Panc1 (cell line): ENCODE results near the gene USP40. TPM values are rescaled to one million over a fixed set of nuclear protein-coding genes. Genes with fewer than 3 reads are reported as not detected.

Experiments
- ATAC-seq: fragments of 200-7000 bp; cut with Tn5 transposase; 2 replicates; pipeline ENCODE4 v1.9.1; 2020; ENCODE audit warnings: mild to moderate bottlenecking, moderate library complexity
- BruUV-seq: library from RNA; stranded (reverse); fragments of 400-500 nt; replicated peaks from 2 replicates; lab custom pipeline; 2021; lab: Mats Ljungman, UMichigan
- CTCF ChIA-PET: fragments of 300-600 bp; sonication (Branson Sonifier 250); formaldehyde crosslinking; loops from one replicate; lab custom pipeline; 2022; ENCODE audit warnings: antibody characterized with exemption; lab: Charles Lee
- POLR2A ChIA-PET: fragments of 300-600 bp; sonication (Branson Sonifier 250); formaldehyde crosslinking; loops from one replicate; lab custom pipeline; 2022; ENCODE audit warnings: antibody characterized with exemption; lab: Charles Lee
- DNase-seq: peaks from one replicate; pipeline ENCODE4 v3.0.0-alpha.2; 2010; ENCODE audit warnings: low read depth, low spot score
- H3K27ac ChIP-seq: 2 replicates; pipeline ENCODE4 v1.5.1; 2011; ENCODE audit warnings: mild to moderate bottlenecking, low read length, inconsistent platforms
- H3K27me3 ChIP-seq: fragments of 200-500 bp; sonication (Bioruptor generic); 2 replicates; pipeline ENCODE4 v1.6.0; 2014; ENCODE audit warnings: low read length, inconsistent platforms; ENCODE audit not compliant: control insufficient read depth, insufficient read depth
- H3K36me3 ChIP-seq: fragments of 200-500 bp; sonication (Bioruptor generic); 2 replicates; pipeline ENCODE4 v1.5.1; 2014; ENCODE audit warnings: inconsistent platforms, mild to moderate bottlenecking, low read length, moderate library complexity; ENCODE audit not compliant: control insufficient read depth, insufficient read depth
- H3K4me1 ChIP-seq: 2 replicates; pipeline ENCODE4 v1.5.1; 2011; ENCODE audit warnings: inconsistent platforms, mild to moderate bottlenecking, low read length, moderate library complexity; ENCODE audit not compliant: control insufficient read depth, insufficient read depth
- H3K4me3 ChIP-seq, 2 experiments: 2 replicates each; pipeline ENCODE4 v1.5.1; 2011 to 2012; ENCODE audit warnings: low read depth in 2 of 2, low read length in 2 of 2, mild to moderate bottlenecking in 2 of 2, inconsistent platforms in 1 of 2, moderate library complexity in 1 of 2
- H3K9me3 ChIP-seq: fragments of 200-500 bp; sonication (Bioruptor generic); 2 replicates; pipeline ENCODE4 v1.5.1; 2014; ENCODE audit warnings: low read depth, mild to moderate bottlenecking, inconsistent platforms, low read length, moderate library complexity; ENCODE audit not compliant: control insufficient read depth, insufficient read depth
- REST ChIP-seq, 2 experiments: IDR thresholded peaks; 2 replicates each; pipeline ENCODE4 v1.6.1; 2011 to 2012; ENCODE audit warnings: low read depth in 2 of 2, control low read depth in 1 of 2, low read length in 1 of 2, mild to moderate bottlenecking in 1 of 2, moderate library complexity in 1 of 2; ENCODE audit not compliant: insufficient read depth in 1 of 2
- TCF7L2 ChIP-seq: IDR thresholded peaks from 2 replicates; pipeline ENCODE4 v1.6.1; 2011; ENCODE audit warnings: mild to moderate bottlenecking, low read depth, low read length, inconsistent platforms
- in situ Hi-C: cut with HindIII; loops from 2 replicates; pipeline ENCODE4 v1.10.0; 2016; ENCODE audit warnings: low sequenced_read_pairs, low pct_unique_long_range_greater_than_20kb
- intact Hi-C: fragments of 100-400 bp; cut with micrococcal nuclease; formaldehyde crosslinking; loops from one replicate; pipeline ENCODE4 v1.10.0; 2022; ENCODE audit not compliant: unreplicated experiment
- total RNA-seq: library from RNA; stranded (reverse); gene quantifications from one replicate; pipeline ENCODE4 v1.2.1, GENCODE V29; 2021; ENCODE audit not compliant: unreplicated experiment

Gene USP40
- total RNA-seq, 1 experiment from 2014 or later = 26.6 TPM

- Histone ChIP-seq H3K27ac (peak overlapping the region; percentile 80), H3K36me3 (no peaks in the 10 kb centered on the region), H3K9me3 (no peaks in the 10 kb centered on the region), H3K27me3 (no peaks in the 10 kb centered on the region), H3K4me3 (no peak overlapping the region), H3K4me1 (peaks cover 84% of the 10 kb centered on the region)
- intact Hi-C loops (no loop called here), in situ Hi-C loops (no loop called here)
- TF ChIP-seq REST (IDR thresholded peaks at IDR 0.05; ENCODE audit: insufficient read depth in 1 of 2, low read depth in 2 of 2, low read length in 1 of 2) (no peak), TCF7L2 (peak; percentile 82)
- POLR2A ChIA-PET = interaction anchor here (0.5 kb wide), 1 partner anchor 38 kb away, joined by 4 read pairs; no protein-coding TSS in a partner anchor
- CTCF ChIA-PET = no interaction called here
- ATAC-seq (peak; percentile 61), DNase-seq (peak; percentile 98)
- BruUV-seq = no TSS peak
These were observed 139.8 kb downstream of the USP40 start for GRCh38 chr2:233426619-233427342.

Other genes starting within 250 kb of the USP40 start
- 89.0 TPM for gene DGKD, start 212.3 kb downstream of the USP40 start, total RNA-seq
- 0.15 TPM for gene UGT1A8, start 50.9 kb upstream of the USP40 start, total RNA-seq
- not detected for gene UGT1A10, start 69.7 kb upstream of the USP40 start, total RNA-seq
- not detected for gene UGT1A9, start 105.1 kb upstream of the USP40 start, total RNA-seq
- not detected for gene UGT1A7, start 115.1 kb upstream of the USP40 start, total RNA-seq
- gene UGT1A6, start 126.1 kb upstream of the USP40 start, total RNA-seq = not detected
- not detected for gene UGT1A5, start 146.1 kb upstream of the USP40 start, total RNA-seq
- not detected for gene UGT1A4, start 152.0 kb upstream of the USP40 start, total RNA-seq
- not detected for gene UGT1A3, start 162.3 kb upstream of the USP40 start, total RNA-seq
- gene UGT1A1, start 193.5 kb upstream of the USP40 start, total RNA-seq = not detected
- gene MROH2A, start 211.5 kb upstream of the USP40 start, total RNA-seq = not detected